Astrocyte of the spinal cord (primary cell): Measurements from ENCODE around the gene COQ5.
A peak's percentile ranks its signal among the peaks of the same experiment; 100 is the strongest.

Experiments used
- DNase-seq: peaks from one replicate; pipeline ENCODE4 v3.0.0; 2011; ENCODE audit warnings: low read depth, low spot score
- H3K4me3 ChIP-seq: 2 replicates; pipeline ENCODE4 v1.5.1; 2011; ENCODE audit warnings: low read depth, mild to moderate bottlenecking, low read length, moderate library complexity
- CTCF ChIP-seq: IDR thresholded peaks from 2 replicates; pipeline ENCODE4 v1.5.1; 2012; ENCODE audit warnings: low read depth, mild to moderate bottlenecking, low read length, inconsistent platforms
- in situ Hi-C: cut with HindIII; loops from 2 replicates; pipeline ENCODE4 v1.10.0; 2017; ENCODE audit warnings: low sequenced_read_pairs

Gene COQ5

GRCh38 chr12:120460157-120460556 is 68.8 kb downstream of the COQ5 start:
- DNase-seq, result no peak
- H3K4me3 ChIP-seq, result no peak overlapping the region
- in situ Hi-C loops, result no loop called here
- TF ChIP-seq CTCF, result no peak

GRCh38 chr12:120457133-120457532 is 71.8 kb downstream of the COQ5 start:
- H3K4me3 ChIP-seq, result no peak overlapping the region
- TF ChIP-seq CTCF, result peak; percentile 40
- in situ Hi-C loops, result no loop called here
- no peak for DNase-seq

- DNase-seq, result no peak
- in situ Hi-C loops, result no loop called here
- H3K4me3 ChIP-seq, result no peak overlapping the region
- no peak for TF ChIP-seq CTCF
Measured at GRCh38 chr12:120455302-120455701, 73.7 kb downstream of the COQ5 start.

- DNase-seq, result peak; percentile 20
- in situ Hi-C loops, result no loop called here
- peak; percentile 79 for TF ChIP-seq CTCF
Measured at GRCh38 chr12:120453977-120454376, 75.0 kb downstream of the COQ5 start.

More at GRCh38 chr12:120453977-120454376, 75.0 kb downstream of the COQ5 start:
- H3K4me3 ChIP-seq, result no peak overlapping the region
